ENCODE results near the gene A2ML1.

The A2ML1 gene

GRCh38 chr12:8823565-8824300 lies 1.3 kb downstream of the A2ML1 start:
- peak; percentile 11 for DNase-seq (ENCODE audit: low spot score)
- in situ Hi-C loops (cut with MboI; ENCODE audit: low sequenced_read_pairs, unreplicated experiment), result no loop called here
- peak; percentile 27 for TF ChIP-seq CTCF (IDR thresholded peaks at IDR 0.05; ENCODE audit: borderline replicate concordance, control extremely low read depth, extremely low read depth, insufficient read depth, missing control alignments)

- in situ Hi-C loops (cut with MboI; ENCODE audit: low sequenced_read_pairs, unreplicated experiment), result no loop called here
- TF ChIP-seq CTCF (IDR thresholded peaks at IDR 0.05; ENCODE audit: borderline replicate concordance, control extremely low read depth, extremely low read depth, insufficient read depth, missing control alignments), result no peak
- DNase-seq (ENCODE audit: low spot score), result no peak
Observed at GRCh38 chr12:8827551-8828256, 5.3 kb downstream of the A2ML1 start.

GRCh38 chr12:8828257-8829124 lies 6.1 kb downstream of the A2ML1 start:
- no peak for TF ChIP-seq CTCF (IDR thresholded peaks at IDR 0.05; ENCODE audit: borderline replicate concordance, control extremely low read depth, extremely low read depth, insufficient read depth, missing control alignments)
- DNase-seq (ENCODE audit: low spot score), result no peak
- in situ Hi-C loops (cut with MboI; ENCODE audit: low sequenced_read_pairs, unreplicated experiment), result no loop called here

- TF ChIP-seq CTCF (IDR thresholded peaks at IDR 0.05; ENCODE audit: borderline replicate concordance, control extremely low read depth, extremely low read depth, insufficient read depth, missing control alignments), result no peak
- DNase-seq (ENCODE audit: low spot score), result no peak
- in situ Hi-C loops (cut with MboI; ENCODE audit: low sequenced_read_pairs, unreplicated experiment), result no loop called here
Observed at GRCh38 chr12:8829125-8829518, 6.7 kb downstream of the A2ML1 start.

GRCh38 chr12:8829621-8830020 lies 7.2 kb downstream of the A2ML1 start:
- no peak for TF ChIP-seq CTCF (IDR thresholded peaks at IDR 0.05; ENCODE audit: borderline replicate concordance, control extremely low read depth, extremely low read depth, insufficient read depth, missing control alignments)
- no peak for DNase-seq (ENCODE audit: low spot score)
- in situ Hi-C loops (cut with MboI; ENCODE audit: low sequenced_read_pairs, unreplicated experiment), result no loop called here

- no peak for TF ChIP-seq CTCF (IDR thresholded peaks at IDR 0.05; ENCODE audit: borderline replicate concordance, control extremely low read depth, extremely low read depth, insufficient read depth, missing control alignments)
- in situ Hi-C loops (cut with MboI; ENCODE audit: low sequenced_read_pairs, unreplicated experiment), result no loop called here
- no peak for DNase-seq (ENCODE audit: low spot score)
Observed at GRCh38 chr12:8831116-8831515, 8.7 kb downstream of the A2ML1 start.

Data from GM13976 (cell line).